HepG2 (cell line): Measurements from ENCODE around the gene NFATC4. TPM values are rescaled to one million over a fixed set of nuclear protein-coding genes. Genes with fewer than 3 reads are reported as not detected.

Source experiments
- AGO2 ChIP-seq: fragments of 200-400 bp; formaldehyde crosslinking; optimal IDR thresholded peaks from 2 replicates; pipeline ENCODE3; 2017; ENCODE audit warnings: mild to moderate bottlenecking, low read depth, low read length, moderate library complexity
- ARNTL ChIP-seq: sonication (generic); formaldehyde crosslinking; IDR thresholded peaks from 2 replicates; pipeline ENCODE4 v1.4.0; 2020; ENCODE audit warnings: mild to moderate bottlenecking, missing genetic modification reagents
- EP300 ChIP-seq, 3 experiments: sonication (generic) in 1 of 3; formaldehyde crosslinking in 1 of 3; IDR thresholded peaks; 2 replicates each; pipeline versions ENCODE4 v1.5.1 to v1.6.1; 2011 to 2020; ENCODE audit warnings: low read depth in 2 of 3, low read length in 2 of 3, borderline replicate concordance in 1 of 3, improper control_type of control experiment in 1 of 3, mild to moderate bottlenecking in 1 of 3, missing genetic modification reagents in 1 of 3, moderate library complexity in 1 of 3
- FOXO4 ChIP-seq: sonication (generic); formaldehyde crosslinking; conservative IDR thresholded peaks from 2 replicates; pipeline ENCODE4 v1.8.1; 2023; ENCODE audit warnings: missing genetic modification reagents
- MAFK ChIP-seq, 2 experiments: IDR thresholded peaks in 1 of 2; conservative IDR thresholded peaks in 1 of 2; 2 replicates each; pipeline ENCODE4 v1.6.1; 2011; ENCODE audit warnings: improper control_type of control experiment in 2 of 2, low read length in 2 of 2
- NFE2L2 ChIP-seq: fragments of 150-350 bp; IDR thresholded peaks from 2 replicates; pipeline ENCODE4 v1.6.1; 2014; ENCODE audit warnings: low read length
- NFYC ChIP-seq: IDR thresholded peaks from 2 replicates; pipeline ENCODE4 v1.6.1; 2016; ENCODE audit warnings: missing genetic modification reagents, missing compliant biosample characterization
- REXO4 ChIP-seq: sonication (generic); formaldehyde crosslinking; IDR thresholded peaks from 2 replicates; pipeline ENCODE4 v1.8.0; 2022; ENCODE audit warnings: missing genetic modification reagents, mild to moderate bottlenecking, borderline replicate concordance
- YEATS4 ChIP-seq: sonication (generic); formaldehyde crosslinking; IDR thresholded peaks from 2 replicates; pipeline ENCODE4 v1.4.0; 2020; ENCODE audit warnings: missing genetic modification reagents, borderline replicate concordance
- ZBTB40 ChIP-seq, 2 experiments: fragments of 450-650 bp in 1 of 2; sonication (generic) in 1 of 2; formaldehyde crosslinking in 1 of 2; IDR thresholded peaks; 2 replicates each; pipeline versions ENCODE4 v1.6.1 to v1.8.0; 2016 to 2022; ENCODE audit warnings: antibody characterized with exemption in 1 of 2, mild to moderate bottlenecking in 1 of 2, missing genetic modification reagents in 1 of 2
- ZFP36 ChIP-seq: fragments of 150-350 bp; IDR thresholded peaks from 2 replicates; pipeline ENCODE4 v1.6.1; 2018; ENCODE audit warnings: borderline replicate concordance, low read length, low read depth; ENCODE audit not compliant: partially characterized antibody
- ZNF329 ChIP-seq: sonication (generic); formaldehyde crosslinking; IDR thresholded peaks from 2 replicates; pipeline ENCODE4 v1.9.0; 2021; ENCODE audit warnings: low read depth, mild to moderate bottlenecking, missing genetic modification reagents
- ZNF362 ChIP-seq: sonication (generic); formaldehyde crosslinking; IDR thresholded peaks from 2 replicates; pipeline ENCODE4 v1.4.0; 2020; ENCODE audit warnings: missing genetic modification reagents, mild to moderate bottlenecking, borderline replicate concordance
- polyA plus RNA-seq, 8 experiments: library from polyadenylated mRNA; depleted of rRNA in 3 of 8; stranded (reverse) in 7 of 8; unstranded in 1 of 8; fragments of >200 nt; fragmentation: Illumina TruSeq in 4 of 8; extraction: Trizol in 4 of 8; gene quantifications; 2 replicates each; pipeline versions ENCODE4 v1.2.1 to v1.2.3, GENCODE V29; 2011 to 2016; ENCODE audit warnings: low read depth in 4 of 8, missing spikeins in 1 of 8, mixed read lengths in 1 of 8; ENCODE audit not compliant: insufficient read depth in 1 of 8
- total RNA-seq, 5 experiments: library from RNA; depleted of rRNA; stranded (reverse); fragments of >200 nt; fragmentation: Illumina TruSeq; extraction: Trizol; gene quantifications; 2 replicates each; pipeline ENCODE4 v1.2.3, GENCODE V29; 2016; ENCODE audit warnings: low read depth in 1 of 5

NFATC4 gene
- total and polyA plus RNA-seq, 2 of the 13 experiments (the other 11 are each of a cell fraction or from before 2014, with no cell fraction given), result 0.04 to 0.15 TPM

- TF ChIP-seq ZBTB40 (IDR thresholded peaks at IDR 0.05), result no peak
- TF ChIP-seq ZBTB40 (CRISPR knock-in tag; IDR thresholded peaks at IDR 0.05), result no peak; the same call in 1 of the 2 replicates
- no peak for TF ChIP-seq REXO4
- TF ChIP-seq ARNTL (CRISPR knock-in tag), result no peak; the same call in 1 of the 2 replicates
- no peak for TF ChIP-seq ZNF329 (CRISPR knock-in tag)
- no peak for TF ChIP-seq MAFK (conservative IDR thresholded peaks at IDR 0.05 in 1 of 2, IDR thresholded peaks at IDR 0.05 in 1 of 2; ENCODE audit: low read length in 2 of 2)
- TF ChIP-seq AGO2, result no peak
- TF ChIP-seq ZFP36, result no peak
- no peak for TF ChIP-seq ZNF362
- TF ChIP-seq FOXO4 (CRISPR knock-in tag), result no peak
- TF ChIP-seq EP300 (IDR thresholded peaks at IDR 0.05; ENCODE audit: low read depth in 2 of 2, low read length in 2 of 2), result no peak
- TF ChIP-seq EP300 (CRISPR knock-in tag; IDR thresholded peaks at IDR 0.05; ENCODE audit: borderline replicate concordance), result no peak
- TF ChIP-seq NFE2L2, result no peak
- no peak for TF ChIP-seq NFYC
- TF ChIP-seq YEATS4 (CRISPR knock-in tag), result 0 out of 2 replicates have a peak, but pooled peaks have one; percentile 41
These were observed 59.8 kb downstream of the NFATC4 start (continued) for GRCh38 chr14:24427537-24428508.
